Kidney (tissue), 14 donors: ENCODE measurements around the gene METTL15. TPM values are rescaled to one million over a fixed set of nuclear protein-coding genes. Genes with fewer than 3 reads are reported as not detected.

ENCODE experiments used
- DNase-seq, 5 donors: peaks; one replicate each; pipeline ENCODE4 v3.0.0-alpha.2; 2013 to 2020
- FAIRE-seq: peaks from 2 replicates; lab custom pipeline; 2012; peaks lifted over from hg19 to GRCh38; lab: Jason Lieb, UNC
- H3K27ac ChIP-seq, 2 donors: one replicate each; pipeline ENCODE4 v1.7.0; 2013; ENCODE audit warnings: low read depth in 2 of 2, low read length in 2 of 2, inconsistent platforms in 1 of 2
- H3K27me3 ChIP-seq: one replicate; pipeline ENCODE4 v1.7.1; 2013; ENCODE audit warnings: low read length, inconsistent platforms; ENCODE audit not compliant: control insufficient read depth, insufficient read depth
- H3K36me3 ChIP-seq, 3 donors: one replicate each; pipeline versions ENCODE4 v1.7.0 to v1.7.1; 2013; ENCODE audit warnings: low read length in 3 of 3, control low read depth in 1 of 3, inconsistent platforms in 1 of 3; ENCODE audit not compliant: insufficient read depth in 3 of 3, control insufficient read depth in 2 of 3
- H3K4me1 ChIP-seq, 3 donors: one replicate each; pipeline versions ENCODE4 v1.7.0 to v1.7.1; 2013; ENCODE audit warnings: low read length in 3 of 3, inconsistent platforms in 1 of 3, low read depth in 1 of 3; ENCODE audit not compliant: control insufficient read depth in 2 of 3, insufficient read depth in 2 of 3
- H3K4me3 ChIP-seq, 3 donors: one replicate each; pipeline versions ENCODE4 v1.7.0 to v1.8.1; 2013; ENCODE audit warnings: low read length in 3 of 3, control low read depth in 1 of 3, inconsistent platforms in 1 of 3
- H3K9ac ChIP-seq, 3 donors: one replicate each; pipeline versions ENCODE4 v1.7.0 to v1.7.1; 2013; ENCODE audit warnings: low read length in 3 of 3, control low read depth in 1 of 3, inconsistent platforms in 1 of 3
- H3K9me3 ChIP-seq, 3 donors: one replicate each; pipeline versions ENCODE4 v1.7.0 to v1.7.1; 2013; ENCODE audit warnings: low read length in 3 of 3, control low read depth in 1 of 3, inconsistent platforms in 1 of 3; ENCODE audit not compliant: control insufficient read depth in 2 of 3, insufficient read depth in 1 of 3
- intact Hi-C: fragments of 100-400 bp; cut with DNase I; formaldehyde crosslinking; loops from one replicate; pipeline ENCODE4 v1.11.1; 2022
- polyA plus RNA-seq: library from polyadenylated mRNA; stranded (reverse); fragments of 350-450 nt; fragmentation: Illumina TruSeq; extraction: RNeasy Lipid Tissue Mini Kit (QIAGEN cat#74804); gene quantifications from one replicate; pipeline ENCODE4 v1.2.3, GENCODE V29; 2014; ENCODE audit warnings: low read depth, low replicate concordance; ENCODE audit not compliant: insufficient read depth
- total RNA-seq: library from RNA; stranded (reverse); fragmentation: NEBNext Ultra II Directional; extraction: Animal tissue kit (Norgen Biotek cat#: 25700); gene quantifications from one replicate; pipeline ENCODE4 v1.2.1, GENCODE V29; 2021
- TF ChIP-seq, protein P1 (sequence below): IDR thresholded peaks from 3 replicates; pipeline ENCODE4 v1.5.1; 2012; ENCODE audit warnings: mild to moderate bottlenecking, moderate library complexity, borderline replicate concordance; ENCODE audit not compliant: insufficient read depth; ENCODE audit errors: extremely low read depth
- donor health status: control.
- donor health status: control.
- donor health status: control.
- donor health status: control.
- donor health status: control.
- donor health status: DM: yes; HTN: yes; CAD: no.
- donor health status: Normal renal cell carcinoma (clear cell type).

The METTL15 gene
- total and polyA plus RNA-seq, 2 donors from 2014 or later, result 6.4 to 14.7 TPM

GRCh38 chr11:28140689-28141455 lies 32.7 kb downstream of the METTL15 start:
- no peak overlapping the region for H3K4me3 ChIP-seq
- no peaks in the 10 kb centered on the region for H3K27me3 ChIP-seq
- intact Hi-C loops, result no loop called here
- H3K9me3 ChIP-seq, result peaks cover 0 to 23% (median 4%) of the 10 kb centered on the region in 3 donors
- no peak overlapping the region for H3K27ac ChIP-seq
- TF ChIP-seq, protein P1, sequence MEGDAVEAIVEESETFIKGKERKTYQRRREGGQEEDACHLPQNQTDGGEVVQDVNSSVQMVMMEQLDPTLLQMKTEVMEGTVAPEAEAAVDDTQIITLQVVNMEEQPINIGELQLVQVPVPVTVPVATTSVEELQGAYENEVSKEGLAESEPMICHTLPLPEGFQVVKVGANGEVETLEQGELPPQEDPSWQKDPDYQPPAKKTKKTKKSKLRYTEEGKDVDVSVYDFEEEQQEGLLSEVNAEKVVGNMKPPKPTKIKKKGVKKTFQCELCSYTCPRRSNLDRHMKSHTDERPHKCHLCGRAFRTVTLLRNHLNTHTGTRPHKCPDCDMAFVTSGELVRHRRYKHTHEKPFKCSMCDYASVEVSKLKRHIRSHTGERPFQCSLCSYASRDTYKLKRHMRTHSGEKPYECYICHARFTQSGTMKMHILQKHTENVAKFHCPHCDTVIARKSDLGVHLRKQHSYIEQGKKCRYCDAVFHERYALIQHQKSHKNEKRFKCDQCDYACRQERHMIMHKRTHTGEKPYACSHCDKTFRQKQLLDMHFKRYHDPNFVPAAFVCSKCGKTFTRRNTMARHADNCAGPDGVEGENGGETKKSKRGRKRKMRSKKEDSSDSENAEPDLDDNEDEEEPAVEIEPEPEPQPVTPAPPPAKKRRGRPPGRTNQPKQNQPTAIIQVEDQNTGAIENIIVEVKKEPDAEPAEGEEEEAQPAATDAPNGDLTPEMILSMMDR, result no peak
- no peak for DNase-seq
- no peak overlapping the region for H3K9ac ChIP-seq
- FAIRE-seq, result no peak
- H3K36me3 ChIP-seq, result peaks cover 0 to 1% (median 0%) of the 10 kb centered on the region in 3 donors
- H3K4me1 ChIP-seq, result no peaks in the 10 kb centered on the region

GRCh38 chr11:28142724-28143123 lies 34.5 kb downstream of the METTL15 start:
- Histone ChIP-seq H3K9ac (no peak overlapping the region), H3K27me3 (no peaks in the 10 kb centered on the region), H3K27ac (no peak overlapping the region), H3K4me3 (no peak overlapping the region), H3K4me1 (no peaks in the 10 kb centered on the region), H3K9me3 (peaks cover 0 to 23% (median 4%) of the 10 kb centered on the region in 3 donors), H3K36me3 (no peaks in the 10 kb centered on the region)
- FAIRE-seq (no peak), DNase-seq (no peak)
- TF ChIP-seq, protein P1, result no peak
- intact Hi-C loops, result no loop called here

GRCh38 chr11:28144808-28145207 lies 36.6 kb downstream of the METTL15 start:
- H3K36me3 ChIP-seq, result no peaks in the 10 kb centered on the region
- no peak for FAIRE-seq
- TF ChIP-seq, protein P1, result no peak
- no peak overlapping the region for H3K27ac ChIP-seq
- H3K4me3 ChIP-seq, result no peak overlapping the region
- H3K9ac ChIP-seq, result no peak overlapping the region
- H3K4me1 ChIP-seq, result no peaks in the 10 kb centered on the region
- no peaks in the 10 kb centered on the region for H3K27me3 ChIP-seq
- intact Hi-C loops, result no loop called here
- DNase-seq, result no peak
- H3K9me3 ChIP-seq, result peaks cover 0 to 14% (median 4%) of the 10 kb centered on the region in 3 donors
